ENCODE measurements around the gene DAAM2.

DAAM2 gene

DNA sequence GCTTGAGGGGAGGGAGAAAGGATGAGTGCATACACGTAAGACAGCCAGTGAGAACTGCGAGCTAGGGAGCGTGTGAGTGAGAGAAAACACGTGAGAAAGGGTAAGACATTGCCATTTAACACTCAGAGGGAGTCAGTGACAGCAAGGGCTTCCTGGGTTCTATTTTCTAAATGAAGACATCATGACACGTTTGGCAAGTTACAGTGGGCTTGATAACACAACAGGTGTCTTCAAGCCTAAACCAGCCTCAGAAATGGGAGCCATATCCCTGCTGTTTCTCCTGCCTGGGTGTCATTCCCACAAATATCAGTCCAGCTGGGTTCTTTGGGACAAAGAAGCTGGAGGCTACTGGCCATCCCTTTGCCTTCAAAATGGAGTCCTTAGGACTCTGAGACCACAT, 159.0 kb downstream of the DAAM2 start:
- Histone ChIP-seq H3K27me3 (replicated peaks; ENCODE audit: control insufficient read depth, insufficient read depth, low read length) (peaks cover 13% of the 10 kb centered on the region), H3K9ac (ENCODE audit: low read length) (no peak overlapping the region), H3K4me1 (ENCODE audit: control insufficient read depth, insufficient read depth, low read length) (peaks cover 35% of the 10 kb centered on the region), H3K9me3 (ENCODE audit: control insufficient read depth, low read length) (no peaks in the 10 kb centered on the region), H3K36me3 (ENCODE audit: control insufficient read depth, insufficient read depth, low read length, severe bottlenecking) (no peaks in the 10 kb centered on the region), H3K4me3 (ENCODE audit: low read length) (no peak overlapping the region)
- no peak for DNase-seq (ENCODE audit: low read depth)

DNA sequence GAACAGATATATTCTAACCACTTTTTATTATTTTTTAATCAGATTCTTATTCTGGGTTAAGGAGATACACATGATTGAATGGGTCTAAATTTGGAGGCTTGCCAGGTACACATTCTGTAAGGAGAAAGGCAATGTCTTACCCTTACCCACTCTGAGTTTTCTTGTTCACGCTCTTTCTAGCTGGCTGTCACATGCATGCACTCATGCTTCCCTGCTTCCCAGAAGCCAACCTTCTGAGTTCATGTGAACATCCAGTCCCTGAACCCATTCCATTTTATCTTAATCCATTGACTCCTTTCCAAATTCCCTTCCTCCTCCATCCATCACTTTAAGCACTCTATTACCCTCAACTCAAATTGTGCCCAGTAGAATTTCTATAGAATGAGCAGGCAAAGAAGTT, 159.5 kb downstream of the DAAM2 start:
- DNase-seq (ENCODE audit: low read depth): peak; percentile 6
- peaks cover 35% of the 10 kb centered on the region for H3K4me1 ChIP-seq (ENCODE audit: control insufficient read depth, insufficient read depth, low read length)
- no peaks in the 10 kb centered on the region for H3K9me3 ChIP-seq (ENCODE audit: control insufficient read depth, low read length)
- no peaks in the 10 kb centered on the region for H3K36me3 ChIP-seq (ENCODE audit: control insufficient read depth, insufficient read depth, low read length, severe bottlenecking)
- no peak overlapping the region for H3K4me3 ChIP-seq (ENCODE audit: low read length)
- H3K9ac ChIP-seq (ENCODE audit: low read length): peak overlapping the region; percentile 37
- peaks cover 13% of the 10 kb centered on the region for H3K27me3 ChIP-seq (replicated peaks; ENCODE audit: control insufficient read depth, insufficient read depth, low read length)

- peak; percentile 72 for DNase-seq (ENCODE audit: low read depth)
- peak overlapping the region; percentile 37 for H3K9ac ChIP-seq (ENCODE audit: low read length)
- H3K4me3 ChIP-seq (ENCODE audit: low read length): peak overlapping the region; percentile 37
- H3K36me3 ChIP-seq (ENCODE audit: control insufficient read depth, insufficient read depth, low read length, severe bottlenecking): no peaks in the 10 kb centered on the region
- H3K9me3 ChIP-seq (ENCODE audit: control insufficient read depth, low read length): no peaks in the 10 kb centered on the region
- H3K4me1 ChIP-seq (ENCODE audit: control insufficient read depth, insufficient read depth, low read length): peaks cover 35% of the 10 kb centered on the region
- H3K27me3 ChIP-seq (replicated peaks; ENCODE audit: control insufficient read depth, insufficient read depth, low read length): peaks cover 10% of the 10 kb centered on the region
These were observed 160.0 kb downstream of the DAAM2 start for GRCh38 chr6:39952167-39952566.

- Histone ChIP-seq H3K4me1 (ENCODE audit: control insufficient read depth, insufficient read depth, low read length) (peaks cover 32% of the 10 kb centered on the region), H3K9me3 (ENCODE audit: control insufficient read depth, low read length) (no peaks in the 10 kb centered on the region), H3K36me3 (ENCODE audit: control insufficient read depth, insufficient read depth, low read length, severe bottlenecking) (no peaks in the 10 kb centered on the region), H3K9ac (ENCODE audit: low read length) (no peak overlapping the region), H3K4me3 (ENCODE audit: low read length) (no peak overlapping the region), H3K27me3 (replicated peaks; ENCODE audit: control insufficient read depth, insufficient read depth, low read length) (peaks cover 7% of the 10 kb centered on the region)
- no peak for DNase-seq (ENCODE audit: low read depth)
These were observed 161.0 kb downstream of the DAAM2 start for GRCh38 chr6:39953076-39953618.
